Mammary epithelial cell (primary cell): Measurements from ENCODE around the gene DIS3L2.

ENCODE experiments used
- CTCF ChIP-seq, 2 donors: IDR thresholded peaks in 1 of 2; conservative IDR thresholded peaks in 1 of 2; 2 replicates each; pipeline ENCODE4 v1.5.1; 2011 to 2012; ENCODE audit warnings: inconsistent platforms in 2 of 2, low read length in 2 of 2, mild to moderate bottlenecking in 2 of 2, control low read depth in 1 of 2, low read depth in 1 of 2; ENCODE audit not compliant: insufficient read depth in 1 of 2; ENCODE audit errors: extremely low read depth in 1 of 2
- EZH2 ChIP-seq: IDR thresholded peaks from 2 replicates; pipeline ENCODE4 v1.6.1; 2012; ENCODE audit warnings: low read length, inconsistent platforms, borderline replicate concordance

- no peak for TF ChIP-seq CTCF (conservative IDR thresholded peaks at IDR 0.05 in 1 of 2, IDR thresholded peaks at IDR 0.05 in 1 of 2; ENCODE audit: extremely low read depth in 1 of 2, insufficient read depth in 1 of 2, low read depth in 1 of 2, low read length in 2 of 2)
- TF ChIP-seq EZH2, result no peak
Observed at GRCh38 chr2:232228971-232229894, 267.7 kb downstream of the DIS3L2 start.
